Measurements from ENCODE around the gene MAN1A1.

GRCh38 chr6:119166024-119166784, 183.4 kb downstream of the MAN1A1 start:
- TF ChIP-seq CTCF (IDR thresholded peaks at IDR 0.05) (no peak), POLR2AphosphoS5 (IDR thresholded peaks at IDR 0.05) (no peak), EP300 (IDR thresholded peaks at IDR 0.05) (no peak)

Measured in sigmoid colon (tissue), 4 donors.